Non-pigmented ciliary epithelial cell (primary cell): ENCODE measurements around the gene RPS18.

Experiments
- DNase-seq: peaks from one replicate; pipeline ENCODE4 v3.0.0-alpha.2; 2010; ENCODE audit warnings: low read depth

Gene RPS18

DNA sequence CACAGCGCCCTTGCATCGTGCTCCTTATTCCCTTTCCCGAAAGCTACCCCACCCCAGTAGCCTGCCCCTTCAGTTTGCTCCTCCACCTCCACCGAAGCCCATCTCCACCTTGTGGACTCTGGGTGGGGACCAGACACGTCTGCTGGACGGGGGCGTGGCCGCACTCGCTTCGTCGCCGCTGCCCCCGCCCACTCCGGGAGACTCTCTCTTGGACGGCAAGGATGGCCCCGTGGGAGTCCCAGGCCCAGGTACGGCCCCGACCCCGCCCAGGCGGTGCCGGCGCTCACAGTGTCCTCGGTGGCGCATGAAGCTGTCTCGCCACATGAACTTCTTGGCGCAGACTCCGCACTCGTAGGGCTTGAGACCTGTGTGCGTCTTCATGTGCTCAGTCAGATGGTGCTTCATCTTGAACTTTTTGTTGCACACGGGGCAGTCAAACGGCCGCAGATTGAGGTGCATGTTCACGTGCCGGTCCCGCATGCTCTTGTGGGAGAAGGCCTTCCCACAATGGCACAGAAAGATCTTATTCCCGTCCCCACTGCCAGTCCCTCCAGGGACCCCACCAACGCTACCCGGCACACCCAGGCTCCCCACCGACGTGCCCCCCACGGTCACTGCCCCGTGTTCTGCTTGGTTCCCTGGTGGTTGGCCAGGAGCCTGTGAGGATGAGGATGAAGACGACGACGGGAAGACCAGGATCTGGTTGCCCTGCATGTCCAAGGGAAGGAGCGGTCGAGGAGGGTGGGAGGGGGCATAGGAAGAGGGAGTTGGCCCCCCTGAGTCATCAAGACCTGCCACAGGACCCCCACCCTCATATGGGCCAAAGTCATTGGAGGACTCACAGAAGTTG, 43.3 kb downstream of the RPS18 start:
- no peak for DNase-seq

DNA sequence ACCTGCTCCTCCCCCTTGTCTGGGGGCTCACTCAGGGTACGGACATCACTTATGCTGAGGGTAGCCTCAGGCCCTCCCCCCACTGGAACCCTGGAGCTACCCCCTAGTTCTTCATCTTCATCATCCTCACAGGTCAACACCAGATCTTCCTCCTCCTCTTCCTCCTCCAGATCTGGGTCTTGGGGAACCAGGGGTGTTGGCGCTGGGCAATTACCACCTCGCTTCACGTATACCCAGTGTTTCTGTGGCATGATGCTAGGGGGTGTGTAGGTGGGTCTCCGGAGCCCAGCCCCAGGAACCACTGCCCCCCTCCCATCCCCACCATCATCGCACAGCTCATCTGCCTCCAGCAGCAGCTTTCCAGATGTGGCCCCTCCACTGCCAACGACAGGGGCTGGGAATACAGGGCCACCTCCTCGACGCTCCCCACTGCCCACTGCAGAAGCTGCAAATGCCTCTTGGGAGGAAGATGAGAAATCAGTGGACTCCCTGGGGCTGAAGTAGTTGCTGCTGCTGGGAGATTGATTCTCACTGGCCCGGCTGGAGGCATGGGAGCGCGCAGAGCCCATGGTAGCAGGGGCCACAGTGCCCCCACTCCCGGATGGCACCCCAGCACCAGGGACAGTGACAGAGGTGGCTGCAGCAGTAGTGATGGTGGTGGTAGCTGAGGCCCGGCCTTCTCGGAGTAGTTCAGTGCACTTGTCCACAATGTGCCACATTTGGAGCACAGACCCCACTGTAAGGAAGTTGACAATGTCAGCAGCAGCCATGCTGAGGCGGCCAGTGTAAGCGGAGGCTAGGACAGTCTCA, 44.1 kb downstream of the RPS18 start:
- DNase-seq = no peak

DNA sequence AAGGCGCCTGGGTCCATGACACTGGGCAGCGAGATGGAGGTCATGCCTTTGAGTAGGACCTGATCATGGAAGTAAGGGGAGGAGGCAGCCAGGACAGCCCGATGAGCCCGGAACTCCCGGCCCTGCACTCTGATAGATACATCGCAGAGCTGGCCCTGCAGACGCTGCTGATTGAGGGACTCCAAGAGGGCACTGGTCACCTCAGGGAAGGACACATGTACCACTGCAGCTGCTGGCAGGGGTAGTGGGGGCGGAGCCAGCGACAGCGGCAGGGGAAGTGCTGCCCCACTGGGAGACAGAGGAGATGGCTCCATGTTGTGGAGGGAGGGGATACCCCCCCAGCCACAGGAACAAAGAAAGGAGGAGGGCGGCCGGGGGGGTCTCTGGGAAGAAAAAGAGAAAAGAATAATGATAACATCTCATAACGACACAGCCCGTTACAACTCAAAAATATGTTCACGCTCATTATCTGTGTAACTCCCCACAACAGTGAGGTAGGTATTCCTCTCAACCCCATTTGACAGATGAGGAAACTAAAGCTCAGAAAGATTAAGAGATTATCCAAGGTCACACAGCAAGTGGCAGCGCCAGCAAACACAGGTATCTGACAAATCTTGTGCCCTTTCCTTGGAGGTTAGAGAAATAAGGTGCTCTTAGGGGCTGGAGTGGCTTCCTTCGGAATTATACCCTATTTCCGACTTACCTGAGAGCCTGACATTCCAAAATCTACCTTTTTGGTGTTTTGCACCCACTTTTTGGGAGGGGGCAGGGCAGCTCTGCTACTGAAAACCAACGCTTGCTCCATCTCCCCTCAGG, 44.9 kb downstream of the RPS18 start:
- DNase-seq = no peak

DNA sequence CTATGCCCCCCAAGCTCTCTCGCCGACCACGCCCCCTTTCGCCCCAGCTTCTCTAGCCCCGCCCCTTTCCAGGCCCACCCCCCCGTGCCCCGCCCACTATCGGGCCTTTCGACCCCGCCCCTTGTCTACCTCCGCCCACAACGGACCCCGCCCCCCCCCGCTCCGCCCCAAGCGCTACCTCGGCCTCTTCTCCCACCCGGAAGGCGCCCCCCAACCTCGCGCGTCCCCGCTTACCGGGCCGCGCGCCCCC, 45.5 kb downstream of the RPS18 start:
- no peak for DNase-seq

DNA sequence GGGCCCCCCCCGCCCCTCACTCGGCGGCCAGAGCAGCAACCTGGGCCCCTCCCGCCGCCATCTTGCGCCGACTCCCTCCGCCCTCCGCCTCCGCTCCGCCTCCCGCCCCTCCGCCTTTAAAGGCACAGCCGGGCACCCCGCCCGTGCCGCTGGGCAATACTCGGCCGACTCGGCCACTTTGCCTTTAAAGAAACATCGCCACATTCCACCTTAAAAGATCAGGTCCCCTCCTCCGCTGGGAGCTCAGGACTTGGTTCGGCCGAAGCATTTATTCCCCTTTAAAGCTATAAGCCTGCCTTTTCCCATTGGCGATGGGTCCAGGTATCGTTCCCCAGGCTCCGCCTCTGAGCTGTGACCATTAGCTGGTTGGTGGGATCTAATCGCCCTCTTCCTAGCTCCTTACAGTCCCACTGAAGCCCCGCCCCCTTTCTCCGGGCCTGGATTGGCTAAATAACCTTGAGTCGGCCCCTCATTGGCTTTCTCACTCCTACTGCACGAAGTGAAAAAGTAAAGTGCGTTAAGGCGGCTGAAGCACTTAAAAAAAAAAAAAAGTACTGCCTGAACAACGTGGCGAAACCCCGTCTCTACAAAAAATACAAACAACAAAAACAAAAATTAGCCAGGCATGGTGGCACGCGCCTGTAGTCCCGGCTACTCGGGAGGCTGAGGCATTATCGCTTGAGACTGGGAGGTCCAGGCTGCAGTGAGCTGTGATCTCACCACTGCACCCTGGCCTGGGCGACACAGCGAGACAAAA, 46.0 kb downstream of the RPS18 start, which contains the start of gene ZBTB22:
Gene ZBTB22, minus strand, starts transcription at position 76 of the 757 bp plus-strand sequence. CDS start 828 bp downstream, outside the sequence.
- DNase-seq = peak; percentile 98

DNA sequence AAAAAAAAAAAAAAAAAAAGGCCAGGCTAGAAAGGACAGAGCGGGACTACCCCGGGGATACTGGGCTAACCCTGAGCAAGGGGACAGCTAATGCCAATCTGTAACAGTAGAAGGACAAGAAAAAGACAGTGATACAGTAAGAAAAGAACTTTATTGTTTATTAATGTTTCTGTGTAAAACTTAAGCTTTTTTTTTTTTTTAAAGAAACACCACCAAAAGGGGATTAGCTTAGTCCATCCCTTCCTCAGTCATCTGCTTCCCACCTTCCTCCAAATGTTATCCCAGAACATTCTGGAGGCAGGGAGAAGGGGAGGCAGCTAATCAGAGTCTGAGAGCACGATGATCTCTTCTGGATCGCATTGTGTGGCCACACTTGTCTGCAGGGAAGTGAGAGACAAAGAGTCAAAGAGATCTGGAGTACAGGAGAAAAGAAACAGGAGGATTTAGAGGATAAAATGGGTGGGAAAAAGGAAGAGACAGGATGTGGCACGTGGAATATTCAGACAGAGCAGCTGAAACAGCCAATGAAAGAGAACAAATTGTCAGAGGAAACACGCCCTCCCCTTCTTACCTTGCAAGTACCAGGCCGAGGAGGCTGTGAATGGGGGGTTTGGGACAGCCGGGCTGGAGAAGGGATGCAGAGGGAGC, 46.7 kb downstream of the RPS18 start:
- DNase-seq = no peak

DNA sequence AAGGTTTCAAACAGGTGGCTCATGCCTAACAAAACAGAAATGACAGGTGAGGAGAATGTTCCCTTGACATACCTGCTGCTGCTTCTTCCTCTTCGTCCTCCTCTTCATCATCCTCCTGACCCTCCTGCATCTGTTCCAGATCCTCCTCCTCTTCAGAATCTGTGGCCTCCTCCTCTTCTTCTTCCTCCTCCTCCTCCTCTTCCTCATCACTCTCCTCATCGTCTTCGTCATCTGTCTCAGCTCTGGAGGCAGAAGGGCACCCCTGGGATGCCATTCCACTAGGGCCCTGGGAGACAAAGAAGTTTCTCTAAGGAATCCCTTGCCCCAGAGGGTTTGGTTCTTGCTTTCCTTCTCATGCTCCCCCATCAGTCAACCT, 48.1 kb downstream of the RPS18 start:
- no peak for DNase-seq

DNA sequence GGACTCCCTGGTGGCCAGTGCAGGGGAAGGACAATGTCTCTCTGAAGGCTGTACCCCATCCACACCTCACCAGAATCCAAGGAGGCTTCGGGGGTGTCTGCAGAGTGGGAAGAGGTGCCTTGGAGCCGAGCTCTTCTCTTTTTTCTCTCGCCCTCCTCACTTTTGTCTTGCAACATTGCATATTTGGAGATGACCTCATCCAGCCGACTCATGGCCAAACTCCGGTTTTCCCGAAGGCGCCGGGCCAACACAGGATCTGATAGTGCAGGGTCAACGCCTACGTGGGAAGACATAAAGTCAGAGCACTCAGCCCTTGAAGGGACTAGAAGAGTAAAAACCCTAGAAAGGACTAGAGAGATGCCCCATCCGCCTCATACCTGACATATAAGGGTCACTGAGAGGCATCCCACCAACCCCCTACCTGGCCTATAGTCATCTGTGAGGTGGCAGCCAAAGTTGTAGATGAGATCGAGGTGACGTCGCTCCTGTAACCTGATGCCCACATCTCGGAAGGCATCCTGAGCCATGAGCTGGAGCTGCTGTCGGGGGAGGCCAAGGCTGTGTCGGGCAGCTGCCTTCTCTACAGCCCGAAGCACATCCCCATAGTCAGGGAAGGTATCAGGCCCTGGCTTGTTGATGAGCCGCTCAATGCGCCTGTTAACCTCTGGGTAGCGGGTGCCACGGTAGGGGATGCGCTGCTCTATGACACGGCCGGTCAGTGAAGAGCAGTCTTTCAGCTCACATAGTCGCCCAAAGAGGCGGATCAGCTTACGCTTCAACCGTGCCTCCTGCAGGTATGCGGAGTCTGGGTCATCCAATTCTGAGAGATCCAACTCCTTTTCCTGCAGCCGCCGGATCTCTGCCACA, 48.7 kb downstream of the RPS18 start:
- peak; percentile 84 for DNase-seq

DNA sequence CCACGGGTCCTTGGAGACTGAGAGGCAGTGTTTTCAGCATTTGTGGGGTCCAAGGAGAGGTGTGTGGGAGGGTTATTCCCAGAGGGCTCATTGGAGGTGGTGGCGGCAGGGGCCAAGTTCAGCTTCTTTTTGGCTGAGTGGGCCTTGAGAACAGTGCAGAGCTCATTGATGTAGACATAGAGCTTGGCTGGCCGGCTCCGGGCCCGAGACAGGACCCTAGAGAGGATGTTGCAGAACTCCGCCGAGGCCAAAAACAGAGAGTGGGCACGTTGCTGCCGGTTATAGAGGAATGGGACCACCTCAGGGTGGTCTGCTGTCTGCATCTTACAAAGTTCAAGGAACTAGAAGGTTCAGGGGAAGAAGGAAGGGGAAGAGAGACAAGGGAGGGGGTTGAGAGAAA, 49.4 kb downstream of the RPS18 start:
- no peak for DNase-seq

DNA sequence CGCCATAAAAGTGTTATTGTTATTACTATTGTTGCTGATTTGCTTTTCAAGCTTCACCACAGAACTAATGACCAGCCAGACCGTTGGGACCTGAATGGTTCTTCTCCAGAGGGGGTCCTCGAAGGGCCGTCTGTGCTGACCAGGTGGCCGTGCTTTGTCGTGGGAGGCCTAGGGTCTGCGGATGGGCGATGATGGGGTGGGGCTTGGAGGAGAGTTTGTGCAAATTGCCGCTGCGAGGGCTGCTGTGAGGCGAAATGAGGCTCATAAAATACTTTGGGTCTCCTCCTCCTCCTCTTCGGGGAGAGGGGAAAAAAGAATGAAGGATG, 51.7 kb downstream of the RPS18 start:
- DNase-seq = no peak

DNA sequence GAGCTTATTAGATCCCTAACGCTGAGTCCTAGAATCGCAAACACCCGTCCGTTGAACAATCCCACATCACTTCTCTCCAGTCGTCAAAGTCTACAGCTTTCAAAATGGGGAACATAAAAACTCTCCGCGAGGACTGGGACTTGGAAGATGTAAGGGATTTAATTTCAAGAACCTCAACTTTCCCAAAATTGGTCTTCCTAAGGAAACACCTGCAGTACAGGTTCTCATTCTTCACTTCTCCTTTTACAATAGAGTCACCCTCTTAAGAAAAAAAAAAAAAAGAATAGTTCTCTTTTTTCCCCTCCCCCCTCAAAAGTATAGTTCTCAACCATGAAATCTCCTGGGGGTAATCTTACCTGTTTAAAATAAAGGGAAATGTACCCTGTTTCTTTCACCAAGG, 52.2 kb downstream of the RPS18 start:
- no peak for DNase-seq
